Keratinocyte (primary cell): Measurements from ENCODE around the gene BRCA2. TPM values are rescaled to one million over a fixed set of nuclear protein-coding genes. Genes with fewer than 3 reads are reported as not detected.

ENCODE experiments used
- DNase-seq: peaks from one replicate; pipeline ENCODE4 v3.0.0-alpha.2; 2011; ENCODE audit warnings: low read depth, missing footprints, low spot score
- FAIRE-seq: peaks from 2 replicates; lab custom pipeline; 2011; peaks lifted over from hg19 to GRCh38; lab: Jason Lieb, UNC
- H2AFZ ChIP-seq: 2 replicates; pipeline ENCODE4 v1.6.0; 2012; ENCODE audit warnings: low read length, control low read depth, inconsistent platforms; ENCODE audit not compliant: control insufficient read depth
- H3K27ac ChIP-seq: 2 replicates; pipeline ENCODE4 v1.5.1; 2011; ENCODE audit warnings: low read length; ENCODE audit not compliant: control insufficient read depth, insufficient read depth
- H3K27me3 ChIP-seq: 3 replicates; pipeline ENCODE4 v1.6.0; 2011; ENCODE audit warnings: low read length; ENCODE audit not compliant: control insufficient read depth, insufficient read depth; ENCODE audit errors: extremely low read depth
- H3K36me3 ChIP-seq, 2 experiments: 2 replicates in 1 of 2; 3 replicates in 1 of 2; pipeline ENCODE4 v1.5.1; 2011; ENCODE audit warnings: low read length in 2 of 2, mild to moderate bottlenecking in 1 of 2; ENCODE audit not compliant: control insufficient read depth in 2 of 2, insufficient read depth in 2 of 2; ENCODE audit errors: extremely low read depth in 1 of 2
- H3K4me1 ChIP-seq: 3 replicates; pipeline ENCODE4 v1.5.1; 2011; ENCODE audit warnings: low read length; ENCODE audit not compliant: control insufficient read depth, insufficient read depth; ENCODE audit errors: extremely low read depth
- H3K4me2 ChIP-seq: 3 replicates; pipeline ENCODE4 v1.6.0; 2011; ENCODE audit warnings: low read depth, low read length; ENCODE audit not compliant: control insufficient read depth, insufficient read depth; ENCODE audit errors: extremely low read depth
- H3K4me3 ChIP-seq, 3 experiments: fragments of 200-600 bp in 1 of 3; sonication (generic) in 1 of 3; 2 replicates in 2 of 3; 3 replicates in 1 of 3; pipeline ENCODE4 v1.5.1; 2011 to 2016; ENCODE audit warnings: low read length in 3 of 3, mild to moderate bottlenecking in 3 of 3, control low read depth in 2 of 3, inconsistent platforms in 1 of 3, low read depth in 1 of 3, mixed read lengths in 1 of 3, mixed run types in 1 of 3, moderate library complexity in 1 of 3; ENCODE audit not compliant: control insufficient read depth in 2 of 3, insufficient read depth in 2 of 3; ENCODE audit errors: extremely low read depth in 1 of 3
- H3K79me2 ChIP-seq: 2 replicates; pipeline ENCODE4 v1.6.0; 2012; ENCODE audit warnings: low read length; ENCODE audit not compliant: control insufficient read depth, insufficient read depth
- H3K9ac ChIP-seq: 3 replicates; pipeline ENCODE4 v1.6.0; 2011; ENCODE audit warnings: low read length; ENCODE audit not compliant: control insufficient read depth, insufficient read depth; ENCODE audit errors: extremely low read depth
- H3K9me1 ChIP-seq: 3 replicates; pipeline ENCODE4 v1.6.0; 2011; ENCODE audit warnings: low read length; ENCODE audit not compliant: control insufficient read depth, insufficient read depth; ENCODE audit errors: extremely low read depth
- H3K9me3 ChIP-seq: 2 replicates; pipeline ENCODE4 v1.5.1; 2012; ENCODE audit warnings: low read depth, low read length; ENCODE audit not compliant: control insufficient read depth
- H4K20me1 ChIP-seq: 3 replicates; pipeline ENCODE4 v1.6.0; 2011; ENCODE audit warnings: low read length; ENCODE audit not compliant: control insufficient read depth, insufficient read depth; ENCODE audit errors: extremely low read depth
- EZH2 ChIP-seq: IDR thresholded peaks from one replicate; pipeline ENCODE4 v1.6.1; 2012; ENCODE audit warnings: inconsistent platforms, mild to moderate bottlenecking, low read length, moderate library complexity
- dilution Hi-C: fragments of 300-500 bp; cut with MboI; formaldehyde crosslinking; loops from one replicate; pipeline ENCODE4 v1.7.0; 2020; ENCODE audit warnings: low sequenced_read_pairs; ENCODE audit not compliant: extremely low pct_ligation_motif_present
- polyA plus RNA-seq, 5 experiments: library from polyadenylated mRNA; depleted of rRNA in 3 of 5; stranded (reverse) in 3 of 5; stranded (forward) in 1 of 5; unstranded in 1 of 5; fragments of >200 nt; gene quantifications; 1 replicate in 1 of 5; 2 replicates in 3 of 5; 3 replicates in 1 of 5; pipeline versions ENCODE4 v1.2.1 to v1.2.3, GENCODE V29; 2011 to 2012; ENCODE audit warnings: missing spikeins in 2 of 5, low read depth in 1 of 5, low replicate concordance in 1 of 5
- TF ChIP-seq, protein P1 (sequence below), 3 experiments: IDR thresholded peaks in 1 of 3; conservative IDR thresholded peaks in 1 of 3; optimal IDR thresholded peaks in 1 of 3; 2 replicates in 2 of 3; 3 replicates in 1 of 3; pipeline versions ENCODE3 to v1.5.1; 2011; ENCODE audit warnings: low read length in 3 of 3, mild to moderate bottlenecking in 3 of 3, moderate library complexity in 2 of 3, control low read depth in 1 of 3, inconsistent platforms in 1 of 3; ENCODE audit not compliant: insufficient read depth in 2 of 3; ENCODE audit errors: extremely low read depth in 1 of 3

The BRCA2 gene
- polyA plus RNA-seq, 1 donor (not counting 4 experiments of a cell fraction or from before 2014, with no cell fraction given) = 2.4 TPM

DNA sequence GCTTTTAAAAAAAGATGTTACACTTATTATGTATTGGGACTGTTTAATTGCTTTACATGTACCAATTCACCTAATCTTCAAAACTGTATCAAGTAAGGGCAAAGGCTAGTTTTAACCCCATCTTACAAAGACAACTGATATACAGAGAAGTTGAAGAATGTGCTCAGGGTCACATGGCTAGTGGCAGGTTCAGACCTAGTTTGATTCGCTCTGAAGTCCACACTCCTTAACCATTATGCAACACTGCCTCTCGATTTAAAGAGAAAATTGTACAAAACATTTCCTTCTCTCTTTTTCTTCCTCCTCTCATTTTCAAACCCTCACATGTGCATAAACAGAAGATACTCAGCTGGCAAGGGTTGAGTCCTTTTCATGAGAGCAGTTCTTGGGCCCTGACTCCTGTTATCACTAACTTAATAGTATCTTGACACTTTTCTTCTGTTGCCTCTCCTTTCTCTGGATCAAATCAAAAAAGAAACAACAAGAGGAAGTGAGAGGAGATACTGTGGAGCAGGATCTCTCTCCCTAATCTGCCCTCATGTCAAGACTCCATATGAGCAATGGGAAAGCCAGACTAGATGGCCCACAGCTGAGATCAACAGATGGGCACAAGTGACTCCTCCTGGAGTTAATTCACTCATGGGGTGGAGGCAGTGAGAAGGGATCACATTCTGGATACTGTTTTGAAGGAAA is 131.6 kb downstream of the BRCA2 start:
- dilution Hi-C loops = no loop called here
- no peak for FAIRE-seq
- Histone ChIP-seq H3K9ac (no peak overlapping the region), H3K9me3 (no peaks in the 10 kb centered on the region), H3K27ac (no peak overlapping the region), H3K9me1 (no peaks in the 10 kb centered on the region), H3K4me2 (no peak overlapping the region), H3K4me3 (no peak overlapping the region), H3K4me1 (no peaks in the 10 kb centered on the region), H3K36me3 (peaks cover 0 to 3% of the 10 kb centered on the region in 2 experiments), H3K27me3 (no peaks in the 10 kb centered on the region), H4K20me1 (no peaks in the 10 kb centered on the region), H3K79me2 (no peaks in the 10 kb centered on the region), H2AFZ (no peak overlapping the region)
- TF ChIP-seq EZH2 = no peak
- TF ChIP-seq, protein P1, sequence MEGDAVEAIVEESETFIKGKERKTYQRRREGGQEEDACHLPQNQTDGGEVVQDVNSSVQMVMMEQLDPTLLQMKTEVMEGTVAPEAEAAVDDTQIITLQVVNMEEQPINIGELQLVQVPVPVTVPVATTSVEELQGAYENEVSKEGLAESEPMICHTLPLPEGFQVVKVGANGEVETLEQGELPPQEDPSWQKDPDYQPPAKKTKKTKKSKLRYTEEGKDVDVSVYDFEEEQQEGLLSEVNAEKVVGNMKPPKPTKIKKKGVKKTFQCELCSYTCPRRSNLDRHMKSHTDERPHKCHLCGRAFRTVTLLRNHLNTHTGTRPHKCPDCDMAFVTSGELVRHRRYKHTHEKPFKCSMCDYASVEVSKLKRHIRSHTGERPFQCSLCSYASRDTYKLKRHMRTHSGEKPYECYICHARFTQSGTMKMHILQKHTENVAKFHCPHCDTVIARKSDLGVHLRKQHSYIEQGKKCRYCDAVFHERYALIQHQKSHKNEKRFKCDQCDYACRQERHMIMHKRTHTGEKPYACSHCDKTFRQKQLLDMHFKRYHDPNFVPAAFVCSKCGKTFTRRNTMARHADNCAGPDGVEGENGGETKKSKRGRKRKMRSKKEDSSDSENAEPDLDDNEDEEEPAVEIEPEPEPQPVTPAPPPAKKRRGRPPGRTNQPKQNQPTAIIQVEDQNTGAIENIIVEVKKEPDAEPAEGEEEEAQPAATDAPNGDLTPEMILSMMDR (optimal IDR thresholded peaks at IDR 0.05 in 1 of 3, IDR thresholded peaks at IDR 0.05 in 1 of 3, conservative IDR thresholded peaks at IDR 0.05 in 1 of 3; ENCODE audit: extremely low read depth in 1 of 3, insufficient read depth in 2 of 3, low read length in 3 of 3) = no peak
- no peak for DNase-seq

DNA sequence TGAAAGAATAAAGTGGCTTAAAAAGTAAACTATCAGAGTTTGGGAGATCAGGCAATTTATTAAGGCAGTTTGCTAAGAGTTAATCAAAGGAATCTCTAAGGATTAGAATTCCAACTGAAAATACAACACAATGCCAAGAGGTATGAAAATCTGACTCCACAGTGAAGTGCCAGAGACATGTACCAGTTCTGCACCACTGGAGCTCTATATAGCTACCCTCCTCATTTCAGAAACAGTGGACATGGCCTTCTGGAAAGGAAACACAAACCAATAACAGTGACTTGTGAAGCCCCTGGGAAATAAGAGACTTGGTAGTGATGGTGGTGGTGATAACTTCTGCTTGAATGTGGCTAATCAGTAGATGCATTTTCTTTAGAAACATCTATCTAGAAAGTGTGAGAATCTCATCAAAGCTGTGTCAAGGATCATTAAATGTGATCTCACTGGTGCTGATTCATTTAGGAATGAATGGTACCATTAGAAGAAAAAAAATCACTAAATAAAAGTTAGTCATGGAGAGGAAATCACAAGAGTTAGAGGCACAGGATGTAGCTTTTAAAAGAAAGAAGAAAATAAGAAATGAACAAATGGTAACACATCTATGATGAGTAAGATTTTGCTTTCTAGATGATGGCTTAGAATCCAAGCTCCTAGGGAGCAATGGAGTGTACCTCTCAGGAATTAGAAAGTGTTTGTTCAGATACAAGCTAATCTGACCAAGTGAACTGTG is 132.8 kb downstream of the BRCA2 start:
- H3K4me2 ChIP-seq = no peak overlapping the region
- TF ChIP-seq EZH2 = no peak
- TF ChIP-seq, protein P1 (optimal IDR thresholded peaks at IDR 0.05 in 1 of 3, IDR thresholded peaks at IDR 0.05 in 1 of 3, conservative IDR thresholded peaks at IDR 0.05 in 1 of 3; ENCODE audit: extremely low read depth in 1 of 3, insufficient read depth in 2 of 3, low read length in 3 of 3) = no peak
- H3K9ac ChIP-seq = no peak overlapping the region
- H3K4me1 ChIP-seq = no peaks in the 10 kb centered on the region
- peaks cover 0 to 2% of the 10 kb centered on the region in 2 experiments for H3K36me3 ChIP-seq
- no peak for FAIRE-seq
- H3K9me1 ChIP-seq = no peaks in the 10 kb centered on the region
- dilution Hi-C loops = no loop called here
- H3K9me3 ChIP-seq = no peaks in the 10 kb centered on the region
- H2AFZ ChIP-seq = no peak overlapping the region
- no peak overlapping the region for H3K4me3 ChIP-seq
- H3K27me3 ChIP-seq = no peaks in the 10 kb centered on the region
- H3K27ac ChIP-seq = no peak overlapping the region
- no peaks in the 10 kb centered on the region for H4K20me1 ChIP-seq
- H3K79me2 ChIP-seq = no peaks in the 10 kb centered on the region
- no peak for DNase-seq
